Neural progenitor cell (in vitro differentiated cells): ENCODE results near the gene ADM2.

ENCODE experiments used
- CTCF ChIP-seq: fragments of 200-600 bp; sonication (generic); IDR thresholded peaks from 2 replicates; pipeline ENCODE4 v1.5.1; 2017; ENCODE audit warnings: antibody characterized with exemption, mild to moderate bottlenecking
- EZH2 ChIP-seq: fragments of 200-600 bp; sonication (generic); IDR thresholded peaks from 2 replicates; pipeline ENCODE4 v1.6.1; 2017; ENCODE audit warnings: antibody characterized with exemption, mild to moderate bottlenecking, moderate library complexity

GRCh38 chr22:50470491-50470890 lies 10.9 kb upstream of the ADM2 start:
- TF ChIP-seq CTCF (no peak), EZH2 (no peak)
